Neuronal stem cell (in vitro differentiated cells): ENCODE results near the gene ACTR8.

Experiments
- DNase-seq: peaks from one replicate; pipeline ENCODE4 v3.0.0-alpha.2; 2013; ENCODE audit warnings: low spot score
- H2AFZ ChIP-seq: one replicate; pipeline ENCODE4 v1.6.1; 2013; ENCODE audit warnings: mild to moderate bottlenecking, low read length, inconsistent platforms
- H2AK5ac ChIP-seq: 2 replicates; pipeline ENCODE4 v1.6.1; 2013; ENCODE audit warnings: low read depth, mild to moderate bottlenecking, inconsistent platforms, low read length, moderate library complexity, mixed read lengths
- H2BK120ac ChIP-seq: 2 replicates; pipeline ENCODE4 v1.6.1; 2013; ENCODE audit warnings: low read depth, mild to moderate bottlenecking, inconsistent platforms, low read length, moderate library complexity, mixed read lengths
- H2BK12ac ChIP-seq: one replicate; pipeline ENCODE4 v1.6.1; 2013; ENCODE audit warnings: low read length, inconsistent platforms
- H2BK15ac ChIP-seq: 2 replicates; pipeline ENCODE4 v1.6.1; 2013; ENCODE audit warnings: mild to moderate bottlenecking, low read length, inconsistent platforms, mixed read lengths
- H2BK5ac ChIP-seq: one replicate; pipeline ENCODE4 v1.6.1; 2013; ENCODE audit warnings: inconsistent platforms, mild to moderate bottlenecking, low read length, moderate library complexity
- H3K14ac ChIP-seq: one replicate; pipeline ENCODE4 v1.6.1; 2013; ENCODE audit warnings: low read length, inconsistent platforms
- H3K18ac ChIP-seq: 2 replicates; pipeline ENCODE4 v1.6.1; 2013; ENCODE audit warnings: low read length, inconsistent platforms
- H3K23ac ChIP-seq: 2 replicates; pipeline ENCODE4 v1.6.1; 2013; ENCODE audit warnings: low read depth, mild to moderate bottlenecking, mixed read lengths, low read length, inconsistent platforms; ENCODE audit not compliant: poor library complexity
- H3K27ac ChIP-seq: replicated peaks from 3 replicates; pipeline ENCODE4 v1.5.1; 2013; ENCODE audit warnings: low read length, inconsistent platforms
- H3K27me3 ChIP-seq, 3 experiments: 2 replicates each; pipeline ENCODE4 v1.6.1; 2013; ENCODE audit warnings: low read length in 3 of 3, mild to moderate bottlenecking in 2 of 3, inconsistent platforms in 1 of 3, low read depth in 1 of 3, mixed read lengths in 1 of 3, moderate library complexity in 1 of 3; ENCODE audit not compliant: control insufficient read depth in 3 of 3, insufficient read depth in 3 of 3
- H3K36me3 ChIP-seq, 2 donors: replicated peaks in 1 of 2; 2 replicates each; pipeline ENCODE4 v1.6.1; 2013; ENCODE audit warnings: low read length in 2 of 2; ENCODE audit not compliant: control insufficient read depth in 2 of 2, insufficient read depth in 2 of 2
- H3K4ac ChIP-seq: 2 replicates; pipeline ENCODE4 v1.6.1; 2013; ENCODE audit warnings: inconsistent platforms, mild to moderate bottlenecking, low read length, moderate library complexity
- H3K4me1 ChIP-seq, 2 donors: 1 replicate in 1 of 2; 2 replicates in 1 of 2; pipeline ENCODE4 v1.6.1; 2013; ENCODE audit warnings: low read length in 2 of 2, low read depth in 1 of 2; ENCODE audit not compliant: control insufficient read depth in 2 of 2, insufficient read depth in 1 of 2
- H3K4me2 ChIP-seq: one replicate; pipeline ENCODE4 v1.6.1; 2013; ENCODE audit warnings: mild to moderate bottlenecking, low read length, inconsistent platforms; ENCODE audit not compliant: insufficient read depth, poor library complexity, severe bottlenecking
- H3K4me3 ChIP-seq, 2 donors: 2 replicates each; pipeline ENCODE4 v1.5.1; 2013; ENCODE audit warnings: low read length in 2 of 2, mild to moderate bottlenecking in 2 of 2, inconsistent platforms in 1 of 2, moderate library complexity in 1 of 2
- H3K79me1 ChIP-seq: one replicate; pipeline ENCODE4 v1.6.1; 2013; ENCODE audit warnings: low read depth, mild to moderate bottlenecking, inconsistent platforms, low read length, moderate library complexity
- H3K9ac ChIP-seq: one replicate; pipeline ENCODE4 v1.6.1; 2013; ENCODE audit warnings: mild to moderate bottlenecking, low read depth, low read length, inconsistent platforms; ENCODE audit not compliant: poor library complexity
- H3K9me3 ChIP-seq, 2 donors: replicated peaks in 1 of 2; 2 replicates each; pipeline versions ENCODE3 to v1.6.1; 2013; ENCODE audit warnings: low read length in 2 of 2, mild to moderate bottlenecking in 2 of 2, inconsistent platforms in 1 of 2, low read depth in 1 of 2, mixed read lengths in 1 of 2, moderate library complexity in 1 of 2; ENCODE audit not compliant: control insufficient read depth in 2 of 2, insufficient read depth in 1 of 2
- H4K8ac ChIP-seq: one replicate; pipeline ENCODE4 v1.6.1; 2013; ENCODE audit warnings: low read depth, mild to moderate bottlenecking, inconsistent platforms, low read length, moderate library complexity
- H4K91ac ChIP-seq: one replicate; pipeline ENCODE4 v1.6.1; 2013; ENCODE audit warnings: low read length, low read depth, mild to moderate bottlenecking, inconsistent platforms; ENCODE audit not compliant: poor library complexity
- WGBS, 2 donors: extraction: QIAGEN DNeasy Blood & Tissue Kit; methylation state at CpG; one replicate each; pipeline ENCODE4 v1.1.7; 2013; ENCODE audit warnings: missing lambda C conversion rate in 2 of 2, mixed read lengths in 1 of 2; ENCODE audit not compliant: insufficient read length in 2 of 2, insufficient replicate concordance in 1 of 2; ENCODE audit errors: extremely low coverage in 2 of 2; 5-methylcytosine and 5-hydroxymethylcytosine counted together

ACTR8 gene

GRCh38 chr3:53834429-53835095 is 47.4 kb downstream of the ACTR8 start:
- H3K4ac ChIP-seq: no peak overlapping the region

GRCh38 chr3:53833700-53834099 is 48.3 kb downstream of the ACTR8 start:
- Histone ChIP-seq H2BK15ac (no peak overlapping the region), H2AFZ (no peak overlapping the region), H2BK120ac (no peak overlapping the region), H3K18ac (no peak overlapping the region), H3K4me3 (no peak overlapping the region), H3K4ac (no peak overlapping the region), H2BK12ac (no peak overlapping the region), H4K91ac (no peak overlapping the region), H3K9ac (no peak overlapping the region), H3K14ac (no peak overlapping the region), H2BK5ac (peak overlapping the region; percentile 49), H3K79me1 (peaks cover 2% of the 10 kb centered on the region), H2AK5ac (peak overlapping the region; percentile 19), H3K4me2 (no peak overlapping the region), H3K4me1 (no peaks in the 10 kb centered on the region), H3K27ac (no peak overlapping the region), H3K23ac (no peak overlapping the region), H3K27me3 (no peaks in the 10 kb centered on the region), H4K8ac (no peak overlapping the region), H3K9me3 (no peaks in the 10 kb centered on the region), H3K36me3 (peaks cover 2 to 4% of the 10 kb centered on the region in 2 donors)
- no peak for DNase-seq
- no CpG with 5 or more reads among the region's 5 CpGs for WGBS, 2 donors

More at GRCh38 chr3:53834429-53835095, 47.4 kb downstream of the ACTR8 start:
- no peak for DNase-seq
- Histone ChIP-seq H3K18ac (no peak overlapping the region), H2AK5ac (no peak overlapping the region), H3K9ac (no peak overlapping the region), H4K8ac (no peak overlapping the region), H3K4me1 (no peaks in the 10 kb centered on the region), H3K36me3 (peaks cover 2 to 4% of the 10 kb centered on the region in 2 donors), H3K9me3 (no peaks in the 10 kb centered on the region), H3K79me1 (peaks cover 2% of the 10 kb centered on the region), H2AFZ (no peak overlapping the region), H3K4me2 (no peak overlapping the region), H4K91ac (no peak overlapping the region), H3K23ac (no peak overlapping the region), H2BK5ac (no peak overlapping the region), H3K27me3 (no peaks in the 10 kb centered on the region), H3K14ac (no peak overlapping the region), H2BK15ac (no peak overlapping the region), H2BK120ac (no peak overlapping the region), H3K27ac (no peak overlapping the region), H3K4me3 (no peak overlapping the region), H2BK12ac (no peak overlapping the region)
- WGBS, 2 donors: no CpG with 5 or more reads among the region's 6 CpGs

GRCh38 chr3:53833053-53833645 is 48.8 kb downstream of the ACTR8 start:
- Histone ChIP-seq H4K91ac (no peak overlapping the region), H3K4me1 (no peaks in the 10 kb centered on the region), H2BK12ac (no peak overlapping the region), H3K14ac (no peak overlapping the region), H3K9me3 (no peaks in the 10 kb centered on the region), H3K9ac (no peak overlapping the region), H3K18ac (no peak overlapping the region), H4K8ac (no peak overlapping the region), H3K4me2 (no peak overlapping the region), H2BK120ac (no peak overlapping the region), H2AFZ (no peak overlapping the region), H3K36me3 (peaks cover under 1 to 2% of the 10 kb centered on the region in 2 donors), H3K27me3 (no peaks in the 10 kb centered on the region), H3K79me1 (peaks cover 2% of the 10 kb centered on the region), H3K4ac (no peak overlapping the region), H2AK5ac (peak overlapping the region; percentile 19), H2BK15ac (no peak overlapping the region), H2BK5ac (peak overlapping the region; percentile 49), H3K4me3 (no peak overlapping the region), H3K27ac (no peak overlapping the region), H3K23ac (no peak overlapping the region)
- no CpG with 5 or more reads among the region's 9 CpGs for whole genome bisulfite sequencing, 2 donors
- no peak for DNase-seq

GRCh38 chr3:53830944-53831343 is 51.0 kb downstream of the ACTR8 start:
- no peak overlapping the region for H4K8ac ChIP-seq
- no peak for DNase-seq
- no peak overlapping the region for H2BK120ac ChIP-seq
- no peak overlapping the region for H4K91ac ChIP-seq
- no peak overlapping the region for H2BK12ac ChIP-seq
- H3K9ac ChIP-seq: peak overlapping the region; percentile 18
- no peaks in the 10 kb centered on the region for H3K27me3 ChIP-seq
- no peak overlapping the region for H3K23ac ChIP-seq
- no peaks in the 10 kb centered on the region for H3K4me1 ChIP-seq
- H3K36me3 ChIP-seq: no peaks in the 10 kb centered on the region
- no peak overlapping the region for H3K18ac ChIP-seq
- no peak overlapping the region for H2AFZ ChIP-seq
- WGBS, 2 donors: no CpG with 5 or more reads among the region's 6 CpGs
- H3K14ac ChIP-seq: no peak overlapping the region
- H3K4me2 ChIP-seq: no peak overlapping the region
- H2AK5ac ChIP-seq: no peak overlapping the region
- H3K27ac ChIP-seq: no peak overlapping the region
- no peaks in the 10 kb centered on the region for H3K9me3 ChIP-seq
- H3K4me3 ChIP-seq: no peak overlapping the region
- no peak overlapping the region for H3K4ac ChIP-seq
- peaks cover 2% of the 10 kb centered on the region for H3K79me1 ChIP-seq
- no peak overlapping the region for H2BK5ac ChIP-seq
- no peak overlapping the region for H2BK15ac ChIP-seq
